ENCODE measurements around the gene MRLN. TPM values are rescaled to one million over a fixed set of nuclear protein-coding genes. Genes with fewer than 3 reads are reported as not detected.

The MRLN gene
- total and polyA plus RNA-seq, 2 donors (not counting 1 experiment from before 2014, with no cell fraction given): not detected

DNA sequence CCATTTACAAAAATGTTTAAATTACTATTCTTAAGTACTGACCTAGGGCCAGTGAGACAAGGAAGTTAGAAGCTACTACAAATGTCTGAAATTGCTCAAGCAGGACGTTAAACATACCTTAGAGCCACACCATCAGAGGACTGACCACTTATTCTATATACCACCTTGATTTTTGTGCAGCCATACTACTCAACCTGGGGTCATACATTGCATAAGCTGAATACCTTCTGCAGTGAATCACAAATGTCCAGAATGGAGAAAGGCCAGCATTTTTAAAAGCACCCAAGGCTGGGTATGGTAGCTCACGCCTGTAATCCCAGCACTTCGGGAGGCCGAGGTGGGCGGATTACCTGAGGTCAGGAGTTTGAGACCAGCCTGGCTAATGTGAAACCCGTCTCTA lies 21.2 kb upstream of the MRLN start:
- H4K20me1 ChIP-seq (ENCODE audit: control insufficient read depth, extremely low read depth, insufficient read depth, low read length): no peaks in the 10 kb centered on the region
- no peak overlapping the region for H3K9ac ChIP-seq (ENCODE audit: insufficient read depth, low read length)
- TF ChIP-seq, protein P1, sequence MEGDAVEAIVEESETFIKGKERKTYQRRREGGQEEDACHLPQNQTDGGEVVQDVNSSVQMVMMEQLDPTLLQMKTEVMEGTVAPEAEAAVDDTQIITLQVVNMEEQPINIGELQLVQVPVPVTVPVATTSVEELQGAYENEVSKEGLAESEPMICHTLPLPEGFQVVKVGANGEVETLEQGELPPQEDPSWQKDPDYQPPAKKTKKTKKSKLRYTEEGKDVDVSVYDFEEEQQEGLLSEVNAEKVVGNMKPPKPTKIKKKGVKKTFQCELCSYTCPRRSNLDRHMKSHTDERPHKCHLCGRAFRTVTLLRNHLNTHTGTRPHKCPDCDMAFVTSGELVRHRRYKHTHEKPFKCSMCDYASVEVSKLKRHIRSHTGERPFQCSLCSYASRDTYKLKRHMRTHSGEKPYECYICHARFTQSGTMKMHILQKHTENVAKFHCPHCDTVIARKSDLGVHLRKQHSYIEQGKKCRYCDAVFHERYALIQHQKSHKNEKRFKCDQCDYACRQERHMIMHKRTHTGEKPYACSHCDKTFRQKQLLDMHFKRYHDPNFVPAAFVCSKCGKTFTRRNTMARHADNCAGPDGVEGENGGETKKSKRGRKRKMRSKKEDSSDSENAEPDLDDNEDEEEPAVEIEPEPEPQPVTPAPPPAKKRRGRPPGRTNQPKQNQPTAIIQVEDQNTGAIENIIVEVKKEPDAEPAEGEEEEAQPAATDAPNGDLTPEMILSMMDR (conservative IDR thresholded peaks at IDR 0.05 in 1 of 2, IDR thresholded peaks at IDR 0.05 in 1 of 2; ENCODE audit: low read depth in 1 of 2, low read length in 2 of 2): no peak
- no peak for TF ChIP-seq EZH2 (IDR thresholded peaks at IDR 0.05; ENCODE audit: low read length, missing control alignments)
- no peaks in the 10 kb centered on the region for H3K4me1 ChIP-seq (ENCODE audit: control insufficient read depth, extremely low read depth, insufficient read depth, low read length)
- no peak overlapping the region for H3K4me2 ChIP-seq (ENCODE audit: extremely low read depth, insufficient read depth, low read length)
- no peak overlapping the region for H3K27ac ChIP-seq (ENCODE audit: insufficient read depth, low read length)
- H3K36me3 ChIP-seq (ENCODE audit: control insufficient read depth, insufficient read depth, low read length): no peaks in the 10 kb centered on the region
- H3K9me3 ChIP-seq (ENCODE audit: control insufficient read depth, insufficient read depth, low read depth, low read length): no peaks in the 10 kb centered on the region
- no peak overlapping the region for H3K4me3 ChIP-seq (replicated peaks in 1 of 4; ENCODE audit: control extremely low read depth in 1 of 4, insufficient read depth in 1 of 4, low read depth in 3 of 4, low read length in 4 of 4)
- no peak for DNase-seq (ENCODE audit: low read depth in 2 of 2)
- no peaks in the 10 kb centered on the region for H3K79me2 ChIP-seq (ENCODE audit: control insufficient read depth, insufficient read depth, low read length)
- H3K27me3 ChIP-seq (ENCODE audit: control insufficient read depth, insufficient read depth, low read length): no peaks in the 10 kb centered on the region
- H2AFZ ChIP-seq (ENCODE audit: low read length): no peak overlapping the region

DNA sequence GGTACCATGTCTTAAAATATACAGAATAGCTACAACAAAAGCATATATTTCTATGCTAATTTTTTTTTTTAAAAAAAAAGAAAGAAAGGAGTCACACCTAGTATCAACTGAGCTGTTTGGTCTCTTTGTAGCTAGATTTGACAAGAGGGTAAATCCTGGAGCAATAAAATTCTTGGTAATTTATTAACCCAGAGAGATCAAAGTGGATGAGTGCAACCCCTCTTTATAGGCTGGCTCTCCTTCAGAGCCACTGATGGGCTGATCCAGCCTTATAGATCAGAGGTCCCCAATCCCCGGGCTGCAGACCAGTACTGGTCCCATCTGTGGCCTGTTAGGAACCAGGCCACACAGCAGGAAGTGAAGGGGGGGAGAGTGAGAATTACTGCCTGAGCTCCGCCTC lies 19.8 kb upstream of the MRLN start:
- TF ChIP-seq, protein P1 (conservative IDR thresholded peaks at IDR 0.05 in 1 of 2, IDR thresholded peaks at IDR 0.05 in 1 of 2; ENCODE audit: low read depth in 1 of 2, low read length in 2 of 2): no peak
- TF ChIP-seq EZH2 (IDR thresholded peaks at IDR 0.05; ENCODE audit: low read length, missing control alignments): no peak
- Histone ChIP-seq H3K9ac (ENCODE audit: insufficient read depth, low read length) (no peak overlapping the region), H3K27ac (ENCODE audit: insufficient read depth, low read length) (no peak overlapping the region), H3K4me3 (replicated peaks in 1 of 4; ENCODE audit: control extremely low read depth in 1 of 4, insufficient read depth in 1 of 4, low read depth in 3 of 4, low read length in 4 of 4) (no peak overlapping the region), H3K9me3 (ENCODE audit: control insufficient read depth, insufficient read depth, low read depth, low read length) (no peaks in the 10 kb centered on the region), H3K79me2 (ENCODE audit: control insufficient read depth, insufficient read depth, low read length) (no peaks in the 10 kb centered on the region), H3K4me1 (ENCODE audit: control insufficient read depth, extremely low read depth, insufficient read depth, low read length) (no peaks in the 10 kb centered on the region), H3K4me2 (ENCODE audit: extremely low read depth, insufficient read depth, low read length) (no peak overlapping the region), H2AFZ (ENCODE audit: low read length) (no peak overlapping the region), H3K27me3 (ENCODE audit: control insufficient read depth, insufficient read depth, low read length) (no peaks in the 10 kb centered on the region), H4K20me1 (ENCODE audit: control insufficient read depth, extremely low read depth, insufficient read depth, low read length) (no peaks in the 10 kb centered on the region), H3K36me3 (ENCODE audit: control insufficient read depth, insufficient read depth, low read length) (no peaks in the 10 kb centered on the region)
- no peak for DNase-seq (ENCODE audit: low read depth in 2 of 2)

DNA sequence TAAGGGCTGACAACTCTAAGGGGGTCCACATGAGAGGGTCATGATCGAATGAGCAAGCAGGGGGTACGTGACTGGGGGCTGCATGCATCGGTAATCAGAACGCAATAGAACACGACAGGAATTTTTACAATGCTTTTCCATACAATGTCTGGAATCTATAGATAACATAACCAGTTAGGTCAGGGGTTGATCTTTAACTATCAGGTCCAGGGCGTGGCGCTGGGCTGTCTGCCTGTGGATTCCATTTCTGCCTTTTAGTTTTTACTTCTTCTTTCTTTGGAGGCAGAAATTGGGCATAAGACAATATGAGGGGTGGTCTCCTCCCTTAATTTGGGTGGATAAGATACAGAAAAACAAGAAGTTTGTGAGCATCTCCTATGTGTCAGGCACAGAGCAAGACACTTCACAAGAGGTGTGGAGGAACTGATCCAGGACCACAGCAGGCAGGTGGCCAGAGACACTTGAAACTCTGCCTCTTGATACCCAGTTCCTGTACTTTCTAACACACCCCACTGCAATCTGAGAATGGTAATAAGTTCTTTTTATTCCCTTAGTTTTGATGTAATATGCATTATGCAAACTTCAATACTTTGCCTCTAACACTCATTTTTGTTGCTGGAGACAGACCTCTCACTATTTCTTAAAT lies 18.0 kb upstream of the MRLN start:
- no peak overlapping the region for H3K4me2 ChIP-seq (ENCODE audit: extremely low read depth, insufficient read depth, low read length)
- no peak overlapping the region for H3K9ac ChIP-seq (ENCODE audit: insufficient read depth, low read length)
- H3K36me3 ChIP-seq (ENCODE audit: control insufficient read depth, insufficient read depth, low read length): no peaks in the 10 kb centered on the region
- H3K79me2 ChIP-seq (ENCODE audit: control insufficient read depth, insufficient read depth, low read length): no peaks in the 10 kb centered on the region
- no peaks in the 10 kb centered on the region for H3K27me3 ChIP-seq (ENCODE audit: control insufficient read depth, insufficient read depth, low read length)
- no peaks in the 10 kb centered on the region for H4K20me1 ChIP-seq (ENCODE audit: control insufficient read depth, extremely low read depth, insufficient read depth, low read length)
- TF ChIP-seq EZH2 (IDR thresholded peaks at IDR 0.05; ENCODE audit: low read length, missing control alignments): no peak
- TF ChIP-seq, protein P1 (conservative IDR thresholded peaks at IDR 0.05 in 1 of 2, IDR thresholded peaks at IDR 0.05 in 1 of 2; ENCODE audit: low read depth in 1 of 2, low read length in 2 of 2): no peak
- no peak overlapping the region for H3K27ac ChIP-seq (ENCODE audit: insufficient read depth, low read length)
- no peak overlapping the region for H2AFZ ChIP-seq (ENCODE audit: low read length)
- no peak overlapping the region for H3K4me3 ChIP-seq (replicated peaks in 1 of 4; ENCODE audit: control extremely low read depth in 1 of 4, insufficient read depth in 1 of 4, low read depth in 3 of 4, low read length in 4 of 4)
- H3K4me1 ChIP-seq (ENCODE audit: control insufficient read depth, extremely low read depth, insufficient read depth, low read length): no peaks in the 10 kb centered on the region
- no peaks in the 10 kb centered on the region for H3K9me3 ChIP-seq (ENCODE audit: control insufficient read depth, insufficient read depth, low read depth, low read length)
- DNase-seq (ENCODE audit: low read depth in 2 of 2): no peak

Measured in fibroblast of lung (primary cell).